Activated CD8-positive, alpha-beta T cell treated with anti-CD3 and anti-CD28 coated beads for 36 hours (primary cell): Measurements from ENCODE around the gene SLC30A1. TPM values are rescaled to one million over a fixed set of nuclear protein-coding genes. Genes with fewer than 3 reads are reported as not detected.
"Not testable (repeated sequence)": the region's sequence is repeated elsewhere in the genome, so short reads cannot be mapped to it uniquely, and the experiment has no call there.

Experiments used
- ATAC-seq: fragments of 200-7000 bp; cut with Tn5 transposase; one replicate; pipeline ENCODE4 v1.10.0; 2021; ENCODE audit warnings: mild to moderate bottlenecking, moderate library complexity
- CTCF ChIA-PET: fragments of 350-600 bp; sonication (Branson Sonifier 250); formaldehyde crosslinking; loops from one replicate; lab custom pipeline; 2021; ENCODE audit warnings: antibody characterized with exemption; lab: Charles Lee
- POLR2A ChIA-PET: fragments of 350-600 bp; sonication (Branson Sonifier 250); formaldehyde crosslinking; loops from one replicate; lab custom pipeline; 2021; ENCODE audit warnings: antibody characterized with exemption; lab: Charles Lee
- DNase-seq: peaks from one replicate; pipeline ENCODE4 v3.0.0-alpha.2; 2020
- H3K27ac Mint-ChIP-seq: one replicate; pipeline ENCODE4 v1.8.0; 2021; ENCODE audit warnings: mild to moderate bottlenecking, mixed read lengths
- H3K27me3 Mint-ChIP-seq: one replicate; pipeline ENCODE4 v1.8.0; 2021; ENCODE audit warnings: mixed read lengths
- H3K36me3 Mint-ChIP-seq: one replicate; pipeline ENCODE4 v1.8.0; 2021; ENCODE audit warnings: low read depth, mixed read lengths
- H3K4me1 Mint-ChIP-seq: one replicate; pipeline ENCODE4 v1.8.0; 2021; ENCODE audit warnings: low read depth, mixed read lengths
- H3K4me3 Mint-ChIP-seq: one replicate; pipeline ENCODE4 v1.8.0; 2021; ENCODE audit warnings: mild to moderate bottlenecking, moderate library complexity, mixed read lengths
- H3K9me3 Mint-ChIP-seq: one replicate; pipeline ENCODE4 v1.8.0; 2021; ENCODE audit warnings: mixed read lengths
- CTCF ChIP-seq: fragments of 200-600 bp; IDR thresholded peaks from one replicate; pipeline ENCODE4 v1.8.0; 2022; ENCODE audit warnings: antibody characterized with exemption, mild to moderate bottlenecking
- intact Hi-C: fragments of 100-400 bp; cut with micrococcal nuclease; formaldehyde crosslinking; loops from one replicate; pipeline ENCODE4 v1.10.0; 2022
- total RNA-seq, 2 experiments: library from RNA; stranded (reverse); gene quantifications; one replicate each; pipeline ENCODE4 v1.2.3, GENCODE V29; 2021

SLC30A1 gene
- total RNA-seq, 2 experiments from 2014 or later = 6.2 to 7.2 TPM

GRCh38 chr1:211541720-211542477 lies 37.1 kb downstream of the SLC30A1 start:
- intact Hi-C loops = no loop called here
- ChIA-PET CTCF (interaction anchor here (1.2 to 1.6 kb wide), 3 partner anchors 27 to 114 kb away, joined by 3 read pairs; no protein-coding TSS in a partner anchor), POLR2A (no interaction called here)
- no peak overlapping the region for H3K4me3 Mint-ChIP-seq
- peaks cover 4% of the 10 kb centered on the region for H3K4me1 Mint-ChIP-seq
- peaks cover 2% of the 10 kb centered on the region for H3K27me3 Mint-ChIP-seq
- peak; percentile 24 for ATAC-seq
- peaks cover 10% of the 10 kb centered on the region for H3K9me3 Mint-ChIP-seq
- no peak for TF ChIP-seq CTCF
- no peaks in the 10 kb centered on the region for H3K36me3 Mint-ChIP-seq
- no peak overlapping the region for H3K27ac Mint-ChIP-seq
- DNase-seq = no peak

DNA sequence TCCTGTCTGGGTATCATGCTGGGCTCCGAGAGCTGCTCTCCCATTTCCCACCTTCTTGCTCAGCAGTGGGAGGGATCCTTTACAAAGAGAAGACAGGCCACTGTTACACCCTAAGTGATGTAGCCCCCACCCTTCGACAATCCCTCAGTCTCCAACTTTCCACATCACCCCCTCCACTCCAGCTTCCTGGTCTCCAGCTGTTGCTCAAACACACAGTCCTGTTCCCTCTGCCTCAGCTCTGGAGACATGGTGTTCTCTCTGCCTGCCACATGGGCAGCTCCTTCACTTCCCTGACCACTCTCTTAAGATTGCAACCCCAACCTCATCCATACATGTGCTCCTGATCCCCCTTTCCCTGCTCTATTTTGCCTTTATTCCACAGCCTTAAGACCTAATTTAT lies 37.7 kb downstream of the SLC30A1 start:
- H3K9me3 Mint-ChIP-seq = peaks cover 10% of the 10 kb centered on the region
- intact Hi-C loops = no loop called here
- ATAC-seq (no peak), DNase-seq (no peak)
- POLR2A ChIA-PET = no interaction called here
- peaks cover 2% of the 10 kb centered on the region for H3K27me3 Mint-ChIP-seq
- peaks cover 4% of the 10 kb centered on the region for H3K4me1 Mint-ChIP-seq
- H3K36me3 Mint-ChIP-seq = no peaks in the 10 kb centered on the region
- H3K4me3 Mint-ChIP-seq = no peak overlapping the region
- H3K27ac Mint-ChIP-seq = no peak overlapping the region
- no peak for TF ChIP-seq CTCF
- CTCF ChIA-PET = interaction anchor here (1.2 kb wide), 1 partner anchor 27 kb away, joined by 3 read pairs; no protein-coding TSS in a partner anchor

GRCh38 chr1:211540824-211541223 lies 38.1 kb downstream of the SLC30A1 start:
- intact Hi-C loops, ATAC-seq, POLR2A ChIA-PET, H3K27ac Mint-ChIP-seq, H3K36me3 Mint-ChIP-seq, H3K9me3 Mint-ChIP-seq, DNase-seq, H3K27me3 Mint-ChIP-seq, H3K4me1 Mint-ChIP-seq, H3K4me3 Mint-ChIP-seq: not testable (repeated sequence)
- CTCF ChIA-PET = interaction anchor here (1.2 kb wide), 1 partner anchor 26 kb away, joined by 3 read pairs; no protein-coding TSS in a partner anchor

GRCh38 chr1:211538287-211538686 lies 40.7 kb downstream of the SLC30A1 start:
- peaks cover 4% of the 10 kb centered on the region for H3K4me1 Mint-ChIP-seq
- ATAC-seq (no peak), DNase-seq (no peak)
- ChIA-PET CTCF (no interaction called here), POLR2A (no interaction called here)
- no peaks in the 10 kb centered on the region for H3K27me3 Mint-ChIP-seq
- intact Hi-C loops = no loop called here
- no peak for TF ChIP-seq CTCF
- no peak overlapping the region for H3K4me3 Mint-ChIP-seq
- no peaks in the 10 kb centered on the region for H3K36me3 Mint-ChIP-seq
- no peak overlapping the region for H3K27ac Mint-ChIP-seq
- H3K9me3 Mint-ChIP-seq = peaks cover 10% of the 10 kb centered on the region

- intact Hi-C loops = no loop called here
- ChIA-PET POLR2A (no interaction called here), CTCF (no interaction called here)
- Mint-ChIP-seq H3K4me1 (peaks cover 4% of the 10 kb centered on the region), H3K4me3 (no peak overlapping the region), H3K27ac (no peak overlapping the region), H3K9me3 (peaks cover 10% of the 10 kb centered on the region), H3K27me3 (no peaks in the 10 kb centered on the region), H3K36me3 (no peaks in the 10 kb centered on the region)
- no peak for TF ChIP-seq CTCF
- ATAC-seq = no peak
- DNase-seq = no peak
Observed at GRCh38 chr1:211537253-211537652, 41.7 kb downstream of the SLC30A1 start.
